ENCODE measurements around the gene NFE2L1.

The NFE2L1 gene

GRCh38 chr17:48104440-48104839 lies 56.3 kb downstream of the NFE2L1 start:
- Histone ChIP-seq H3K4me1 (ENCODE audit: insufficient read depth, poor library complexity, severe bottlenecking) (peaks cover 4% of the 10 kb centered on the region), H3K27ac (ENCODE audit: poor library complexity, severe bottlenecking) (no peak overlapping the region), H3K36me3 (ENCODE audit: low read depth) (peaks cover under 1% of the 10 kb centered on the region; the same call in 1 of the 2 replicates), H3K4me3 (ENCODE audit: severe bottlenecking) (no peak overlapping the region), H3K27me3 (ENCODE audit: insufficient read depth, poor library complexity, severe bottlenecking) (no peaks in the 10 kb centered on the region), H3K9me3 (ENCODE audit: severe bottlenecking) (no peaks in the 10 kb centered on the region)
- no peak for TF ChIP-seq CTCF (IDR thresholded peaks at IDR 0.05; ENCODE audit: poor library complexity, severe bottlenecking)
- no peak for DNase-seq (ENCODE audit: low spot score)
- no peak for ATAC-seq (ENCODE audit: low read depth)

DNA sequence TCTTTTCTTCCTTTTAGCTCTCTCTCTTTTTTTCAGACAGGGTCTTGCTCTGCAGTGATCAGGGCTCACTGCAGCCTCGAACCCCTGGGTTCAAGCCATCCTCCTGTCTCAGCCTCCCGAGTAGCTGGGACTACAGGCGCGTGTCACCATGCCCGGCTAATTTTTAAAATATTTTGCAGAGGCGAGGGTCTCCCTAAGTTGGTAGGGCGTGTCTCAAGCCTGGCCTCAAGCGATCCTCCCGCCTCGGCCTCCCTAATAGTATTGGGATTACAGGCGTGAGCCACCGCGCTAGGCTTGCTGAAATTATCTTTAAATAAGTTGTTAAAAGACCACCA lies 58.6 kb downstream of the NFE2L1 start:
- H3K9me3 ChIP-seq (ENCODE audit: severe bottlenecking), result no peaks in the 10 kb centered on the region
- no peak for TF ChIP-seq CTCF (IDR thresholded peaks at IDR 0.05; ENCODE audit: poor library complexity, severe bottlenecking)
- peak overlapping the region; percentile 57 for H3K4me3 ChIP-seq (ENCODE audit: severe bottlenecking)
- H3K4me1 ChIP-seq (ENCODE audit: insufficient read depth, poor library complexity, severe bottlenecking), result no peaks in the 10 kb centered on the region
- DNase-seq (ENCODE audit: low spot score) (no peak), ATAC-seq (ENCODE audit: low read depth) (no peak)
- H3K36me3 ChIP-seq (ENCODE audit: low read depth), result no peaks in the 10 kb centered on the region; the same call in 1 of the 2 replicates
- peak overlapping the region; percentile 85 for H3K27ac ChIP-seq (ENCODE audit: poor library complexity, severe bottlenecking)
- H3K27me3 ChIP-seq (ENCODE audit: insufficient read depth, poor library complexity, severe bottlenecking), result no peaks in the 10 kb centered on the region

DNA sequence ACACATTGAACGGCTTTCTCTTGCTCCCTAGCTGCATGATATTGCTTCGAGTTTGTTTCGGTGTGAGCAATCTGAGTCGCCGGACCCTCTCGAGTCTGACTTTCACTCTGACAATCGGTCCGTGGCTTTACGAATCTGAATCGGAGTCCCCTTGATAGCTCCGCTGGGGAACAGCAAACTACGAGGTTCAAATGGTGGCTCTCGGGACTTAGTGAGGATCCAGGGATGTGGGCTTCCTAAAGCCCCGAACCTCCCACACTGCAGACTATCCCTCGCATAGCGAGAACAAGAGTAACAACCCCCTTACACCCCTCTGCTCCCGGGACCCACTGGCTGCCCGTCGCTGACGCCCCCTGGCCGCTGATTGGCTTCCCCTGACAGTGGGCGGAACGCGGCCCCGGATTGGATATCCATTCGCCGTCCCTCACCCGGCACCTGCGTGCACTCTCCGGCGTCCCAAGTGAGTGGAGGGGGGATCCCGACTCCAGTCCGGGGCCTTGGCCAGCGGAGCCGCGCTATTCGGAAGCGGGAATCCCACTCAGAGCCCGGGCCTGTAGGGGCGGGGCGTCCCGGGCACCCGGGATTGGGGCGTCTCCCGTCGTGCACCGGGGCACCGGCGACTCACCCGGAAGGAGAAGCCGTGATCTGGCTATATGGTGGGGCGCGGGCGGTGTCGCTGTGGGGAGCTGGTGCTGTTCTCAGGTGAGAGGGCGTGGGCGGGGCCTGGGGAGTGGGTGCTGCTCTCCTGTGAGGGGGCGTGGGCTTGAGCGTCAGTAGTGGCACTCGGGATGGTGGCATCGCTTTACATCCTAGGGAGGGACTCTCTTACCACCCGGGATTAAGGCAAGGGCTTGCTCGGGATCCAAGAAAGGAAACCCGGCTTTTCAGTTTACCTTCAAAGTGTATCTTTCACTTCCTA lies 59.2 kb downstream of the NFE2L1 start, which contains the start of gene SNX11:
Gene SNX11 (plus strand): TSS at position 630 of the 919 bp plus-strand sequence. CDS start 4,278 bp downstream, outside the sequence.
- peak; percentile 94 for ATAC-seq (ENCODE audit: low read depth)
- Histone ChIP-seq H3K27me3 (ENCODE audit: insufficient read depth, poor library complexity, severe bottlenecking) (no peaks in the 10 kb centered on the region), H3K4me3 (ENCODE audit: severe bottlenecking) (peak within 1 kb of the TSS; percentile 57), H3K9me3 (ENCODE audit: severe bottlenecking) (no peaks in the 10 kb centered on the region), H3K4me1 (ENCODE audit: insufficient read depth, poor library complexity, severe bottlenecking) (no peaks in the 10 kb centered on the region), H3K27ac (ENCODE audit: poor library complexity, severe bottlenecking) (peak within 1 kb of the TSS; percentile 85), H3K36me3 (ENCODE audit: low read depth) (peaks cover 5% of the 10 kb centered on the region)
- TF ChIP-seq CTCF (IDR thresholded peaks at IDR 0.05; ENCODE audit: poor library complexity, severe bottlenecking), result peak; percentile 19
- peak; percentile 96 for DNase-seq (ENCODE audit: low spot score)

DNA sequence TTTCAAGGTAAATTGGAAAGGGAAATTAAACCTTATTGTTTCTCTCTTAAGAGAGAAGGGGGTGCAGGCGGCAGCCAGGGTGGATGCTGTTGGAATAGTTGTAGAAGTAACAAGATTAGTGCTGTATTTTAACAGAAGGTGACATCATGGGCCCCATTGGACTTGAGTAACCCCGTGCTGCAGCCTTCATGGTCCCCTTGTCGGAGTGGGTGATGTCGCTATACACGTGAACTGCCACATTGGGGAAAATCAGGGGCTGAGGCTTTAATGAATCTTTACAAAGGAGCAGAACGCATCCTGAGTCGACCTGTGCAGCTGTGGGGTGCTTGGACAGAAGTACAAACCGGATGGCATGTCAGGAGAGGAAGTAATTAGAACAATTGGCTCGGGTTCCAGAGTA lies 62.6 kb downstream of the NFE2L1 start:
- ATAC-seq (ENCODE audit: low read depth) (no peak), DNase-seq (ENCODE audit: low spot score) (no peak)
- Histone ChIP-seq H3K27me3 (ENCODE audit: insufficient read depth, poor library complexity, severe bottlenecking) (no peaks in the 10 kb centered on the region), H3K36me3 (ENCODE audit: low read depth) (peaks cover 18% of the 10 kb centered on the region), H3K27ac (ENCODE audit: poor library complexity, severe bottlenecking) (no peak overlapping the region), H3K9me3 (ENCODE audit: severe bottlenecking) (no peaks in the 10 kb centered on the region), H3K4me1 (ENCODE audit: insufficient read depth, poor library complexity, severe bottlenecking) (no peaks in the 10 kb centered on the region), H3K4me3 (ENCODE audit: severe bottlenecking) (no peak overlapping the region)
- TF ChIP-seq CTCF (IDR thresholded peaks at IDR 0.05; ENCODE audit: poor library complexity, severe bottlenecking), result no peak
